ENCODE results near the gene PPP1R13B. TPM values are rescaled to one million over a fixed set of nuclear protein-coding genes. Genes with fewer than 3 reads are reported as not detected.

Gene PPP1R13B
- total RNA-seq, 1 donor from 2014 or later, result 63.9 TPM

- H3K4me1 Mint-ChIP-seq (ENCODE audit: unreplicated experiment), result peaks cover 35% of the 10 kb centered on the region
- TF ChIP-seq CTCF (IDR thresholded peaks at IDR 0.05; ENCODE audit: unreplicated experiment), result no peak
- H3K36me3 Mint-ChIP-seq (ENCODE audit: low read depth, unreplicated experiment), result peaks cover 17% of the 10 kb centered on the region
- peak overlapping the region; percentile 71 for H3K4me3 Mint-ChIP-seq (ENCODE audit: unreplicated experiment)
- peak overlapping the region; percentile 54 for H3K27ac Mint-ChIP-seq (ENCODE audit: unreplicated experiment)
- no peaks in the 10 kb centered on the region for H3K9me3 Mint-ChIP-seq (ENCODE audit: unreplicated experiment)
- peaks cover 43% of the 10 kb centered on the region for H3K27me3 Mint-ChIP-seq (ENCODE audit: unreplicated experiment)
- no peak for DNase-seq (ENCODE audit: low spot score)
These were observed 133.2 kb downstream of the PPP1R13B start for GRCh38 chr14:103714063-103714724.

DNA sequence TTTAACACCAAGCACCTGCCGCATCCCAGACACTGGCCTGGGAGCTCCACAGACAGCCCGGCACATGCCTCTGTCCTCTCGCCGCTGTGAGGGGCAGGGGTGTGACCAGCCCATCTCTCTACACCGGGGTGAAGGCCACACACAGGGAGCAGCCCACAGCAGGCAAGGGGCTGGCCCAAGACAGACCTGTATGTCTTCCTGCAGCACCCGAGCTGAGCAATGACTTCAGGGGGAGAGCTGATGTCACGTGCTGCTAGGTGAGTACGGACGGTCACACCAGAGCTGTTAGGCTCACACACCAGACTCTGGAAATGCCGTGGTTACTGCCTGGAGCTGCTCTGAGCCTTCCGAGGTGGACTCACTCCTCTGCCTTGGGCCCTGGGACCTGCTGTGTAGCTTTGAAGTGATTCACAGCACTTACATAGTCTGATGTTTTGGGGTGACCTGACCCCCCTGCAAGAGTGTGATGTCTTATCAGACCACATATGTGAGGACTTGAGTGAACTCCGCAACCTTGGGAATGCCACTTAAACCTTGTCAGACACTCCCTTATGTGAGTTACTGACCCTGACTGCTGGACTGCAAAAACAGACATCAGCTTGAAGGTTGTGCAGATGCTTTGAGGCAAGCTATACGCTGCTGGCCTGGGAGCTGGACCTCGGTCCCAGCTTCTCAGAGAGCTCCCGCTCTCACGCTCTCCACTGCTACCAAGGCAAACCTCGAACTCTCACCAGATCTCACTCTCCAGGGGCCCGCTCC, 133.9 kb downstream of the PPP1R13B start:
- H3K27ac Mint-ChIP-seq (ENCODE audit: unreplicated experiment), result peak overlapping the region; percentile 54
- H3K36me3 Mint-ChIP-seq (ENCODE audit: low read depth, unreplicated experiment), result peaks cover 18% of the 10 kb centered on the region
- no peak overlapping the region for H3K4me3 Mint-ChIP-seq (ENCODE audit: unreplicated experiment)
- H3K4me1 Mint-ChIP-seq (ENCODE audit: unreplicated experiment), result peaks cover 39% of the 10 kb centered on the region
- DNase-seq (ENCODE audit: low spot score), result no peak
- no peak for TF ChIP-seq CTCF (IDR thresholded peaks at IDR 0.05; ENCODE audit: unreplicated experiment)
- H3K27me3 Mint-ChIP-seq (ENCODE audit: unreplicated experiment), result peaks cover 43% of the 10 kb centered on the region
- H3K9me3 Mint-ChIP-seq (ENCODE audit: unreplicated experiment), result no peaks in the 10 kb centered on the region

DNA sequence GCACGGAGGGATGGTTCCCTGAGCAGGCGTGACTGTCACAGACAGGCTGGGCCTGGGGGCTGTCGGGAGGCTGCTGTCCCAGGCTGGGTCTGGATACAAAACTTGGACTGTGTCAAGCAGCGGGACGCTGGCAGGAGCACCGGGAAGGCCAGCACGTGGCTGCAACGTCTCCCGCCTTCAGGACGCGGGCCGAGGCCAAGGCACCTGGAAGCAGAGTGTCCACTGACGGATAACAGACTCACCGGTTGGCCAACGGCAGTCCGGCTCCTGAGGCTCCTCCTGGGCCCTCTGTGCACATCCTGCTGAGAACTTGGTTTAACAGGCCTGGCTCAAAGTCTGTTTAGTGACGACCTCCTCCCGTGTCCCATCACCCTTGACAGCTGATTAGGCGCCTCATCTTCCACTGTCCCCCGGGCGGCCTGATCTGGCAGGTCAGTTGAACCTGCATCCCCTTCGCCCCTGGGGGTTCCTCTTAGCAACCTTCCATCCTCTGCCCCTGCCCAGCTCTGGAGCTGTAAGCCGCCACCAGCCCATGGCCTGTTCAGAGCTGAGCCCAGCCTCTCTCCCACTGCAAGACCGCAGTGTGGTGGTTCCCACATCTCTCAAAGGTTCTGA, 134.6 kb downstream of the PPP1R13B start:
- H3K27ac Mint-ChIP-seq (ENCODE audit: unreplicated experiment), result peak overlapping the region; percentile 2
- peaks cover 16% of the 10 kb centered on the region for H3K36me3 Mint-ChIP-seq (ENCODE audit: low read depth, unreplicated experiment)
- no peak for TF ChIP-seq CTCF (IDR thresholded peaks at IDR 0.05; ENCODE audit: unreplicated experiment)
- peaks cover 35% of the 10 kb centered on the region for H3K4me1 Mint-ChIP-seq (ENCODE audit: unreplicated experiment)
- no peaks in the 10 kb centered on the region for H3K9me3 Mint-ChIP-seq (ENCODE audit: unreplicated experiment)
- peaks cover 38% of the 10 kb centered on the region for H3K27me3 Mint-ChIP-seq (ENCODE audit: unreplicated experiment)
- no peak overlapping the region for H3K4me3 Mint-ChIP-seq (ENCODE audit: unreplicated experiment)
- DNase-seq (ENCODE audit: low spot score), result no peak

GRCh38 chr14:103711516-103712431, 135.6 kb downstream of the PPP1R13B start:
- Mint-ChIP-seq H3K4me1 (ENCODE audit: unreplicated experiment) (peaks cover 25% of the 10 kb centered on the region), H3K36me3 (ENCODE audit: low read depth, unreplicated experiment) (peaks cover 12% of the 10 kb centered on the region), H3K27me3 (ENCODE audit: unreplicated experiment) (peaks cover 34% of the 10 kb centered on the region), H3K9me3 (ENCODE audit: unreplicated experiment) (no peaks in the 10 kb centered on the region), H3K4me3 (ENCODE audit: unreplicated experiment) (peak overlapping the region; percentile 56), H3K27ac (ENCODE audit: unreplicated experiment) (no peak overlapping the region)
- DNase-seq (ENCODE audit: low spot score), result no peak
- no peak for TF ChIP-seq CTCF (IDR thresholded peaks at IDR 0.05; ENCODE audit: unreplicated experiment)

All from endothelial cell (in vitro differentiated cells).